Measurements from ENCODE around the gene SHROOM1. TPM values are rescaled to one million over a fixed set of nuclear protein-coding genes. Genes with fewer than 3 reads are reported as not detected.

Gene SHROOM1
- total and polyA plus RNA-seq, 2 donors (not counting 3 experiments of a cell fraction or from before 2014, with no cell fraction given): 12.8 to 20.9 TPM

DNA sequence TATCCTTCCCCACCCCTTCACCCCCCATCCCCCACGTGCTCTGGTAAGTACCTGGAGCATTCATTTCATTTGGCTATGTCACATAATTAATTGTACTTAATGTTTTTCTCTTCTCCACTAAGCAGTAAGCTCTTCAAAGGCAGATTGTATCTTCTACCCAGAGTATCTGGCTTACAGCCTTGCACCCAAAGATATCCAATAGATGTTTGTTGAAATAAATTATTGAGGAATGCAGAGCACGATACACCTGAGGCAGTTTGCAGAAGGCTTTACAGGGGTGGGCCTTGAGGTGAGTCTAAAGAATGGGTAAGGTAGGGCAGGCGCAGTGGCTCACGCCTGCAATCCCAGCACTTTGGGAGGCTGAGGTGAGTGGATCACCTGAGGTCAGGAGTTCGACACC lies 19.8 kb downstream of the SHROOM1 start:
- ChIA-PET CTCF (interaction anchor here (1.2 to 5.4 kb wide), 4 partner anchors 9 to 63 kb away, joined by 4 to 53 read pairs (median 6); partner anchors contain the start of gene CCNI2), POLR2A (no interaction called here)
- no peaks in the 10 kb centered on the region for H3K9me3 ChIP-seq (replicated peaks; ENCODE audit: control insufficient read depth, insufficient read depth, low read length)
- H3K4me1 ChIP-seq (ENCODE audit: control insufficient read depth, extremely low read depth, insufficient read depth, low read length): no peaks in the 10 kb centered on the region
- dilution Hi-C loops (cut with MboI; ENCODE audit: extremely low pct_ligation_motif_present, low sequenced_read_pairs) (no loop called here), intact Hi-C loops (cut with micrococcal nuclease) (no loop called here)
- H2AFZ ChIP-seq (ENCODE audit: low read depth, low read length): no peak overlapping the region
- no peak overlapping the region for H3K4me3 ChIP-seq (replicated peaks in 1 of 3; ENCODE audit: insufficient read depth in 1 of 3, low read depth in 1 of 3, low read length in 3 of 3)
- H3K79me2 ChIP-seq (ENCODE audit: control insufficient read depth, insufficient read depth, low read length): no peaks in the 10 kb centered on the region
- TF ChIP-seq GATA2 (IDR thresholded peaks at IDR 0.05; ENCODE audit: insufficient read depth, insufficient read length, low read depth, low read length) (no peak), JUN (IDR thresholded peaks at IDR 0.05; ENCODE audit: borderline replicate concordance, insufficient read depth, insufficient read length, low read depth) (no peak), POLR2A (IDR thresholded peaks at IDR 0.05; ENCODE audit: low read depth, low read length) (no peak), EZH2 (IDR thresholded peaks at IDR 0.05; ENCODE audit: borderline replicate concordance, low read depth, low read length, severe bottlenecking) (no peak), POLR2AphosphoS5 (IDR thresholded peaks at IDR 0.05; ENCODE audit: insufficient read depth, low read depth, low read length) (no peak), CTCF (IDR thresholded peaks at IDR 0.05; ENCODE audit: extremely low read depth in 1 of 2, insufficient read depth in 1 of 2, low read depth in 1 of 2, low read length in 2 of 2) (no peak)
- TF ChIP-seq, protein P1, sequence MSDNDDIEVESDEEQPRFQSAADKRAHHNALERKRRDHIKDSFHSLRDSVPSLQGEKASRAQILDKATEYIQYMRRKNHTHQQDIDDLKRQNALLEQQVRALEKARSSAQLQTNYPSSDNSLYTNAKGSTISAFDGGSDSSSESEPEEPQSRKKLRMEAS (IDR thresholded peaks at IDR 0.05; ENCODE audit: insufficient read depth, insufficient read length): no peak
- no peaks in the 10 kb centered on the region for H3K36me3 ChIP-seq (ENCODE audit: control insufficient read depth in 2 of 2, extremely low read depth in 1 of 2, insufficient read depth in 2 of 2, low read length in 2 of 2)
- H3K27ac ChIP-seq (ENCODE audit: insufficient read depth, low read depth, low read length): no peak overlapping the region
- peaks cover 20 to 36% of the 10 kb centered on the region in 2 experiments for H3K27me3 ChIP-seq (ENCODE audit: control insufficient read depth in 2 of 2, insufficient read depth in 2 of 2, low read length in 2 of 2)
- no peak overlapping the region for H3K9ac ChIP-seq (replicated peaks; ENCODE audit: extremely low read depth, insufficient read depth, low read length)
- DNase-seq (ENCODE audit: low read depth, low spot score) (no peak), FAIRE-seq (no peak)
- no TSS peak for BruUV-seq (replicated peaks)
- H4K20me1 ChIP-seq (replicated peaks; ENCODE audit: control insufficient read depth, extremely low read depth, insufficient read depth, low read length): no peaks in the 10 kb centered on the region
- no peak overlapping the region for H3K4me2 ChIP-seq (ENCODE audit: insufficient read depth, low read length)
- H3K9me1 ChIP-seq (replicated peaks; ENCODE audit: control insufficient read depth, extremely low read depth, insufficient read depth, low read length): no peaks in the 10 kb centered on the region
